HG03139 (cell line): Measurements from ENCODE around the gene KCNJ16.

Experiments
- ATAC-seq: cut with Tn5 transposase; IDR thresholded peaks from one replicate; pipeline ENCODE4 v1.9.1; 2021; ENCODE audit not compliant: unreplicated experiment

The KCNJ16 gene

GRCh38 chr17:70127221-70127873 is 52.3 kb downstream of the KCNJ16 start:
- ATAC-seq: no peak

- ATAC-seq: no peak
Observed at GRCh38 chr17:70128727-70129238, 53.8 kb downstream of the KCNJ16 start.

- ATAC-seq: no peak
Observed at GRCh38 chr17:70130289-70130688, 55.3 kb downstream of the KCNJ16 start.

- no peak for ATAC-seq
Observed at GRCh38 chr17:70132505-70132904, 57.5 kb downstream of the KCNJ16 start.

GRCh38 chr17:70134042-70134441 is 59.0 kb downstream of the KCNJ16 start:
- no peak for ATAC-seq

- no peak for ATAC-seq
Observed at GRCh38 chr17:70134777-70135176, 59.8 kb downstream of the KCNJ16 start.

GRCh38 chr17:70136131-70136530 is 61.1 kb downstream of the KCNJ16 start:
- ATAC-seq: no peak

- peak; percentile 99 for ATAC-seq
Observed at GRCh38 chr17:70137451-70138230, 62.6 kb downstream of the KCNJ16 start.

GRCh38 chr17:70138291-70138865 is 63.4 kb downstream of the KCNJ16 start:
- no peak for ATAC-seq

- ATAC-seq: no peak
Observed at GRCh38 chr17:70139449-70139993, 64.5 kb downstream of the KCNJ16 start.

GRCh38 chr17:70144260-70144846 is 69.3 kb downstream of the KCNJ16 start:
- no peak for ATAC-seq

GRCh38 chr17:70153210-70153609 is 78.2 kb downstream of the KCNJ16 start:
- no peak for ATAC-seq

GRCh38 chr17:70157151-70157550 is 82.1 kb downstream of the KCNJ16 start:
- no peak for ATAC-seq

GRCh38 chr17:70158180-70158579 is 83.2 kb downstream of the KCNJ16 start:
- ATAC-seq: no peak

- no peak for ATAC-seq
Observed at GRCh38 chr17:70158591-70158990, 83.6 kb downstream of the KCNJ16 start.

GRCh38 chr17:70159980-70160379 is 85.0 kb downstream of the KCNJ16 start:
- no peak for ATAC-seq

- ATAC-seq: no peak
Observed at GRCh38 chr17:70161519-70161918, 86.5 kb downstream of the KCNJ16 start.

- no peak for ATAC-seq
Observed at GRCh38 chr17:70165383-70165782, 90.4 kb downstream of the KCNJ16 start.

- no peak for ATAC-seq
Observed at GRCh38 chr17:70166615-70167014, 91.6 kb downstream of the KCNJ16 start.

- peak; percentile 14 for ATAC-seq
Observed at GRCh38 chr17:70168044-70168976, 93.3 kb downstream of the KCNJ16 start.
